ENCODE results near the gene NEAT1.
A peak's percentile ranks its signal among the peaks of the same experiment; 100 is the strongest.

The NEAT1 gene

GRCh38 chr11:65488273-65489034 is 65.9 kb downstream of the NEAT1 start:
- peak in 1 of 2 donors; percentile 64 for DNase-seq

- peak in 1 of 2 donors; percentile 59 for DNase-seq
These were observed 66.6 kb downstream of the NEAT1 start for GRCh38 chr11:65489035-65489705.

- peak in 1 of 2 donors; percentile 50 for DNase-seq
These were observed 67.2 kb downstream of the NEAT1 start for GRCh38 chr11:65489706-65490320.

- no peak for DNase-seq
These were observed 68.5 kb downstream of the NEAT1 start for GRCh38 chr11:65491163-65491465.

GRCh38 chr11:65491614-65492386 is 69.2 kb downstream of the NEAT1 start:
- peak in 1 of 2 donors; percentile 29 for DNase-seq

- DNase-seq = no peak
These were observed 69.7 kb downstream of the NEAT1 start for GRCh38 chr11:65492387-65492636.

GRCh38 chr11:65492637-65493366 is 70.2 kb downstream of the NEAT1 start:
- peak; percentile 59 to 74 for DNase-seq

GRCh38 chr11:65493367-65494176 is 71.0 kb downstream of the NEAT1 start:
- DNase-seq = peak in 1 of 2 donors; percentile 30
